GM19099 (cell line): ENCODE data around the gene ATP7B.

Experiments
- POLR2A ChIP-seq: IDR thresholded peaks from 3 replicates; pipeline ENCODE4 v1.6.1; 2011; ENCODE audit warnings: low read depth; ENCODE audit not compliant: insufficient read length; ENCODE audit errors: extremely low read depth

ATP7B gene

DNA sequence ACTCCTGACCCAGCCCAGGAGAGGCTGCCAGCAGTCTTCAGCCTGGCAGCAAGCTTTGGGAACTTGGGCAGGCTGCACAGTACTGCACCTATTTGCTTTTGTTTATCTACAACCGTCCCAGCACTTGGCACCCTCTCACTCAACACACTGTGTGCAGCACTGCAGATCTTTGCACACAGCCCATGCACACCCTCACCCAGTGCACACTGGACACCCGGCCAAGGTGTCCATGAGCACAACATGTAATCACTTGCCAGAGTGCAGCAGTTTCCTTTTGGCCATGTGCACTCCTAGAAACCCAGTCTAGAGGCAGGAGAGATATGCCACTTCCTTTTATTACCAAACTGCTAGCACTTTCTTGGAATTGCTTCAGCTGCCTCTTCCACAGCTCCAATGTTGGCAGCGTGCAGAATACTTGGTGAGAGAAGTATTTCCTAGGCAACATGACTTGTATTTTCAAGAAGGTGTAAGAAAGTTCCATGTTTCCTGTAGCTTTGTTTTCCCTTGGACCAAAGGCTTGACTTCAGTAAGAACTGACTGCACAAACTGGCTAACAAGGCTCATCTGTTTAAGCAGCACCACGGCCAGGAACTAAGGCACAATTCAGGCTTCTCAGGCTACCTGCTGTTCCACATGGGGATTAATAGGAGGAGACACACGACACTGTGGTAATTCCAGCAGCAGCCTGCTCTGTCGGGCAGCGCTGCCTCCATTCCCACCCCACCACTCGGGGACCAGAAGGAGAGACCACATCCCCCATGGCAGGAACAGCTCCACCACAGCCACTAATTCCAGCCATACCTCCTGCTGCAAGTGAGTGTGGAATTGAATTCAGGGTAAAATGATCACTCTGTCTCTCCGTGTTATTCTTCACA lies 15.3 kb downstream of the ATP7B start:
- TF ChIP-seq POLR2A = no peak

DNA sequence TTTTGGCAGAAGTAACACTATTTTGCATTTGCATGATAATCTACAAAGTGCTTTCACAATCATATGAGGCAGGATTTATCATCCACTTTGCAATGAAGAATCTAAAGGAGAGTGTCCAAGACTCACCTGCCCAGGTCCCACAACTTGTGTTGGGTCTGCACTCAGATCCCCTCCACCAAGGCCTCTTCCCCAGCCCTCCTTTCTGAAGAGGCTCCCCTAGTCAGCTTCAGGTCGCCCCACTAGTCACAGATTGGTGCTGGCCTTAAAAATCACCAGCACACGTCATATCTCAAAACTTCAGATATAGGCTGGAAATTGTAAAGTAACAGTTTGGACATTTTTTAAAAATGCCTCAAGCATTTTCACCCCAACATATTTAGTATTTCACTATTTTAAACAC lies 17.5 kb downstream of the ATP7B start:
- TF ChIP-seq POLR2A = no peak

GRCh38 chr13:51988988-51989618 lies 22.1 kb downstream of the ATP7B start:
- no peak for TF ChIP-seq POLR2A

GRCh38 chr13:51981355-51981754 lies 29.9 kb downstream of the ATP7B start:
- TF ChIP-seq POLR2A = no peak

DNA sequence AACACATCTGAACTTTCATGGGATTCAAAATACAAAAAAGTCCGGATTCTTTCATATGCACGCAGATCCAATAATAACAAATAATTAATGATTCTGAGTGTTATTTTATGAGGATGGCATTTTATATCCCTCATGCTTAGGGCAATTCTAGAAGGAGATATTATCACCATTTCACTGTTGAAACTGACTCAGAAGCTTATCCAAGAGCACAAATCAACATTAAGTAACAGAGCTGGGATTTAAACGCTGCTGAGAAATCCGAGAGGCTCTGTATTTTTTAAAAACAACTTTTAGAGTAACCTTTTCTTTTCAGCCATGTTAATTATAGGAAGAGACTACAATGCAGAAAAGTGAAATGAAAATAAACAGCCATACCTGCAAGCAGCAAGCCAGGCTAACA lies 30.3 kb downstream of the ATP7B start:
- TF ChIP-seq POLR2A = no peak

- no peak for TF ChIP-seq POLR2A
Observed at GRCh38 chr13:51978796-51979556, 32.3 kb downstream of the ATP7B start.

- no peak for TF ChIP-seq POLR2A
Observed at GRCh38 chr13:51977625-51978024, 33.6 kb downstream of the ATP7B start.

- TF ChIP-seq POLR2A = no peak
Observed at GRCh38 chr13:51976890-51977289, 34.4 kb downstream of the ATP7B start.

DNA sequence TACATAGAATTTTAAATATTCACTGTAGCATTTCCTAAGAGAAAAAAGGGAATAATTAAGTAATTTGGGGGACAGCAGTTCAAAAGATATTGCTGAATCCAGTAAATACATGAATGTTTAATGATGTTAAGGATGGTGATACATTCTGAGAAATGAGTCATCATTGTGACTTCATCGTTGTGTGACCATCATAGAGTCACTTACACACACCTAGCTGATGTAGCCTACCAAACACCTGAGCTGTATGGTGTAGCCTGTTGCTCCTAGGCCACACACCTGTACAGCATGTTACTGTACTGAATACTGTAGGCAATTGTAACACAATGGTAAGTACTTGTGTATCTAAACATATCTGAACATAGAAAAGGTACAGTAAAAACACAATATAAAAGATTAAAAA lies 34.8 kb downstream of the ATP7B start:
- TF ChIP-seq POLR2A = no peak

- no peak for TF ChIP-seq POLR2A
Observed at GRCh38 chr13:51974482-51974881, 36.8 kb downstream of the ATP7B start.

DNA sequence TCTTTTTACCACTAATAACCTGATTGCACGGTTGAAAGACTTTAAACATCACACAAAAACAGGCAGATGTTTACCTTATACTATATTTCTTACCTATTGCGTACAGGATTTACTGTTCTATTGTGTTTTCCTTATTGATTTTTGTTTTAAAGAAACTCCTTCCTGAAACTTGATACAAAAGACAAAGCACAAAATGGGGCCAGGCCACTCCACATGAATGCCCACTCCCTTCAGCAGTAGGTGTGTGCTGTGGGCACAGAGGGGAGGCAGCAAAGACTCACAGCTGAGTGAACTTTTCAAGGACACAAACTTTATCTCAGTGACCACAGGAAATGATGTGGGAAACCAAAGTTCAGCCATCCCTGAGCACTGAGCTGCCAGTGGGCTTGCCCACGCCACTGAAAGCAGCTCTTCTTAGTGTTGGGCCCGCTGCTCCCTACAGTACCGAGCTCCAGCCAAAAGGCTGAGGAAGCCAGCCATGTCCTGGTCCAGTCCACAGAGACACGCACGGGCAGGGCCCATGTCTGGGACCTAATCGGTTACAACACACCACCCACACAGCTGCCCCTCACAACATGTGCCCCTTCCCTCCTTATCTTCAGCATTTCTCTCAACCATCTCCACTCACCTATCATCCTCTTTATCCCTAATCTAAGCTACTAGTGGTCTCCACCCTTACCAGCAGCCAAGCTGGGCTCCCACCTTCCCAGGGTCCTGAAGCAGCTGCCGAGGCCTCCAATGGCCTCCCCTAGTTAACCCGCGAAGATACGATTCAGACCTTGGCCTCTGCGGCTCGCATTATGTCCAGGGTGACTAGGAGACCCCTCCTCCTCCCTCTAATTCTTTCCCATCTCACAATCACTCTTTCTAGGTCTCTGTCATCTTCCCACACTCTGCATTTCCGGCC lies 39.5 kb downstream of the ATP7B start:
- TF ChIP-seq POLR2A = no peak

DNA sequence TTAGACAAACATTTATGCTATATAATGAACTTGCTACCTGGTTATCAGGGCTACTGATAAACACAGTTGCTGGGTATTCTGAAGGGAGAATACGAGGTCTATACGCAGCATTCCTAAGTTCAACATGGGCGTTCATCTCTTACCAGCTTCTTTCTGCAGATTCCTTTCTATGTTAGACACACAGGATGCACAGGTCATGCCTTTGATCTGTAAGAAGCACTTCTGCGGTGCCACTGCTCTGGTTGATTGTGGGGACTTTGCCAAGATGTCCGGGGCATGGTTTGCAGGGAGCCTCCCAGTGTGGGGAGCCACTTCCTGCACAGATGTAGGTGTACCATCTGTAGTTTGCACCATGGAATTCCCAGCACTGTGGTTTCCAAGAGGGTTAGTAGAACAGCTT lies 40.9 kb downstream of the ATP7B start:
- TF ChIP-seq POLR2A = no peak

DNA sequence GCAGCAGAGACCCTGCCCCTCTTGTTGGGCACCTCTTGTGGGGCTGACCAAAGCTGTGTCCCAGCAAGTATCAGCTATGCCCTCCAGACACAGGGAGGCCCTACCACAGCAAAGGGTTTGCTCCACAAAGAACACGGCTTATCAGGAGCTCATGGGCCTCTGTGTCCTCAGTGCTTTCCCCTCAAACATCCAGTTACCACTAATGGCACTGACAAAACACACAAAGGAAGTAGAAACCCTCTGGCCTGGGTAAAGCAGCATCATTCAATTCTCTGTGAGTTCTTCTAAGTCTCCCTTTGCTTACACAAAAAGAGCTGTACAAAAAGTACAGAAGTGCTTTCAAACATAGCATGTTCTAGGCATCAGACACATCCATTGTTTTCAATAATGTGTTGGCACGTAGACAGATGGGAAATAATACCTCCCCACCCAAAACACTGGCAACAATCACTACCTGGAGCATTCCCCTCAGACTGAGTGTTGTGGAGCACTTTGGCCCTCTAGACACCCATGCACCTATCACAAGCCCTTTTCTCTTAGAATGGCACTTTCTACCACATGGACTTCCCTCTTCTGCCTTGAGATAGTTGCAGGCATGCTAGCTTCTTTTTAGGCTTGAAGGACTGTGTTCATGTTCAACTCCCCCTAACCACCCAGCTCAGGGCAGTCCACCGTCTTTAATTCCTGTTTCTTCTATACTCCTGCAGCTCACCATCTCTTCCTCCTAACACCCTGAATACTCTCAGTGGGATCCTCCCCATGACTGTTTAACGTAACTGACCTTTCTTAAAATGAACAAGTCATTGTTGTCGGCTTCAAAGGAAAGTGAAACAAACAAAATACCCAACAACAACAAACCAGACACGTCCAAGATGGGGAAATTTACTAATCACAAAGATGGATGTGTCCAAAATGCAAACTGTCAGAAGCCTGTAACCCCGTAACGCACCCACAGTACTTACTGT lies 43.5 kb downstream of the ATP7B start:
- TF ChIP-seq POLR2A = no peak
